Bronchial epithelial cell (primary cell): ENCODE results near the gene DNAJB4. TPM values are rescaled to one million over a fixed set of nuclear protein-coding genes. Genes with fewer than 3 reads are reported as not detected.
A peak's percentile ranks its signal among the peaks of the same experiment; 100 is the strongest.

Experiments
- DNase-seq: peaks from one replicate; pipeline ENCODE4 v3.0.0-alpha.2; 2010; ENCODE audit warnings: low read depth
- FAIRE-seq: peaks from 2 replicates; lab custom pipeline; 2011; peaks lifted over from hg19 to GRCh38; lab: Jason Lieb, UNC
- H3K27me3 ChIP-seq: 2 replicates; pipeline ENCODE4 v1.5.1; 2011; ENCODE audit warnings: low read length; ENCODE audit not compliant: control insufficient read depth, insufficient read depth
- H3K36me3 ChIP-seq: 2 replicates; pipeline ENCODE4 v1.5.1; 2011; ENCODE audit warnings: low read length; ENCODE audit not compliant: control insufficient read depth, insufficient read depth
- H3K4me3 ChIP-seq: 2 replicates; pipeline ENCODE4 v1.5.1; 2011; ENCODE audit warnings: mild to moderate bottlenecking, low read depth, low read length, control low read depth
- CTCF ChIP-seq: IDR thresholded peaks from 2 replicates; pipeline ENCODE4 v1.5.1; 2011; ENCODE audit warnings: mild to moderate bottlenecking, moderate library complexity, low read length, control low read depth, inconsistent platforms; ENCODE audit not compliant: insufficient read depth, severe bottlenecking
- total RNA-seq: library from RNA; depleted of rRNA; stranded (reverse); fragments of >200 nt; gene quantifications from 2 replicates; pipeline ENCODE4 v1.2.1, GENCODE V29; 2014

Gene DNAJB4
- total RNA-seq, 1 donor from 2014 or later = 6.8 TPM

GRCh38 chr1:78047631-78048030 is 42.9 kb downstream of the DNAJB4 start:
- H3K27me3 ChIP-seq = no peaks in the 10 kb centered on the region
- no peak for TF ChIP-seq CTCF
- peak; percentile 15 for DNase-seq
- no peak overlapping the region for H3K4me3 ChIP-seq
- FAIRE-seq = no peak
- no peaks in the 10 kb centered on the region for H3K36me3 ChIP-seq

- no peak for DNase-seq
- no peak for TF ChIP-seq CTCF
- Histone ChIP-seq H3K27me3 (no peaks in the 10 kb centered on the region), H3K4me3 (no peak overlapping the region), H3K36me3 (no peaks in the 10 kb centered on the region)
- FAIRE-seq = no peak
Observed at GRCh38 chr1:78048446-78048845, 43.7 kb downstream of the DNAJB4 start.

- no peak for TF ChIP-seq CTCF
- Histone ChIP-seq H3K27me3 (no peaks in the 10 kb centered on the region), H3K4me3 (no peak overlapping the region), H3K36me3 (no peaks in the 10 kb centered on the region)
- no peak for FAIRE-seq
- DNase-seq = no peak
Observed at GRCh38 chr1:78049396-78049795, 44.7 kb downstream of the DNAJB4 start.

- Histone ChIP-seq H3K36me3 (no peaks in the 10 kb centered on the region), H3K4me3 (no peak overlapping the region), H3K27me3 (no peaks in the 10 kb centered on the region)
- no peak for DNase-seq
- no peak for TF ChIP-seq CTCF
- FAIRE-seq = no peak
Observed at GRCh38 chr1:78051005-78051404, 46.3 kb downstream of the DNAJB4 start.

- no peak for TF ChIP-seq CTCF
- no peak overlapping the region for H3K4me3 ChIP-seq
- peak; percentile 32 for FAIRE-seq
- H3K27me3 ChIP-seq = no peaks in the 10 kb centered on the region
- no peaks in the 10 kb centered on the region for H3K36me3 ChIP-seq
- no peak for DNase-seq
Observed at GRCh38 chr1:78052685-78053405, 48.1 kb downstream of the DNAJB4 start.

- DNase-seq (no peak), FAIRE-seq (no peak)
- no peak overlapping the region for H3K4me3 ChIP-seq
- H3K36me3 ChIP-seq = no peaks in the 10 kb centered on the region
- TF ChIP-seq CTCF = no peak
- H3K27me3 ChIP-seq = no peaks in the 10 kb centered on the region
Observed at GRCh38 chr1:78053498-78053897, 48.8 kb downstream of the DNAJB4 start.
